ENCODE data around the gene MXD3.

DNA sequence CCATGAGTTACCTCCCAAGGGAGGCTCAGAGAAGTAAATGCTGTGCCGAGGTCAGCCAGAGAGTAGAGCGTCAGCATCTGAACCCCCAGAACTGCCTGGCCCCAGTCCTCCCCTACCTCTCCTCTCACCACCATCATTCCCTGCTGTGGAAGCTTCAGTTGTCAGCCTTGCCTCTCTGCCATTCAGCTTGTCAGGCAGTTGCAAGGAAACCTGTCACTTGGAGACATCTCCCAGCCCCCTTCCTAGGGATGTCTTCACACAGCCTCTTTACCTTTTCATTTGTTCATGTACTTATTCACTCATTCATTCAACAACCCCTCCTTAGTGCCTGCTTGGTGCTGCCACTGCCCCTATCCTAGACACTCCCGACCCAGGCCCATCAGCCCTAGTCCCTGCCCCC, 48.2 kb upstream of the MXD3 start:
- TF ChIP-seq POLR2A (IDR thresholded peaks at IDR 0.05) = no peak
- no peak for TF ChIP-seq CTCF (IDR thresholded peaks at IDR 0.05)
- TF ChIP-seq POLR2AphosphoS5 (IDR thresholded peaks at IDR 0.05) = no peak
